Astrocyte (in vitro differentiated cells and primary cell): ENCODE data around the gene AP1B1. TPM values are rescaled to one million over a fixed set of nuclear protein-coding genes. Genes with fewer than 3 reads are reported as not detected.

ENCODE experiments used
- DNase-seq: peaks from one replicate; pipeline ENCODE4 v3.0.0-alpha.2; 2010; ENCODE audit warnings: low read depth
- FAIRE-seq: peaks from 2 replicates; lab custom pipeline; 2011; peaks lifted over from hg19 to GRCh38; lab: Jason Lieb, UNC
- H2AFZ ChIP-seq: 2 replicates; pipeline ENCODE4 v1.6.0; 2012; ENCODE audit warnings: low read depth, low read length, inconsistent platforms
- H3K27ac ChIP-seq: 2 replicates; pipeline ENCODE4 v1.5.1; 2011; ENCODE audit warnings: low read depth, low read length, inconsistent platforms
- H3K27me3 ChIP-seq: 2 replicates; pipeline ENCODE4 v1.6.0; 2011; ENCODE audit warnings: low read length, inconsistent platforms; ENCODE audit not compliant: insufficient read depth
- H3K36me3 ChIP-seq: 2 replicates; pipeline ENCODE4 v1.5.1; 2011; ENCODE audit warnings: low read length, inconsistent platforms; ENCODE audit not compliant: insufficient read depth
- H3K4me1 ChIP-seq: 2 replicates; pipeline ENCODE4 v1.5.1; 2011; ENCODE audit warnings: low read length, inconsistent platforms; ENCODE audit not compliant: insufficient read depth
- H3K4me2 ChIP-seq: 2 replicates; pipeline ENCODE4 v1.6.0; 2012; ENCODE audit warnings: low read length, inconsistent platforms
- H3K4me3 ChIP-seq: 2 replicates; pipeline ENCODE4 v1.5.1; 2011; ENCODE audit warnings: low read depth, mild to moderate bottlenecking, low read length, inconsistent platforms; ENCODE audit not compliant: insufficient read depth
- H3K79me2 ChIP-seq: 2 replicates; pipeline ENCODE4 v1.6.0; 2012; ENCODE audit warnings: mild to moderate bottlenecking, low read length, inconsistent platforms; ENCODE audit not compliant: insufficient read depth
- H3K9ac ChIP-seq: 2 replicates; pipeline ENCODE4 v1.6.0; 2012; ENCODE audit warnings: mild to moderate bottlenecking, low read length, inconsistent platforms
- H3K9me3 ChIP-seq: 2 replicates; pipeline ENCODE4 v1.5.1; 2012; ENCODE audit warnings: low read depth, mild to moderate bottlenecking, low read length, inconsistent platforms; ENCODE audit not compliant: insufficient read depth
- H4K20me1 ChIP-seq: 2 replicates; pipeline ENCODE4 v1.6.0; 2012; ENCODE audit warnings: low read length, inconsistent platforms; ENCODE audit not compliant: insufficient read depth
- H3K27ac Mint-ChIP-seq: one replicate; pipeline ENCODE4 v1.8.0; 2021; ENCODE audit warnings: mild to moderate bottlenecking, mixed read lengths; ENCODE audit not compliant: unreplicated experiment
- H3K27me3 Mint-ChIP-seq: one replicate; pipeline ENCODE4 v1.8.0; 2021; ENCODE audit warnings: low read depth, mixed read lengths; ENCODE audit not compliant: unreplicated experiment
- H3K36me3 Mint-ChIP-seq: one replicate; pipeline ENCODE4 v1.8.0; 2021; ENCODE audit warnings: low read depth, mixed read lengths; ENCODE audit not compliant: unreplicated experiment
- H3K4me1 Mint-ChIP-seq: one replicate; pipeline ENCODE4 v1.8.0; 2021; ENCODE audit warnings: low read depth, mixed read lengths; ENCODE audit not compliant: unreplicated experiment
- H3K4me3 Mint-ChIP-seq: one replicate; pipeline ENCODE4 v1.8.0; 2021; ENCODE audit warnings: mild to moderate bottlenecking, moderate library complexity, mixed read lengths; ENCODE audit not compliant: unreplicated experiment
- H3K9me3 Mint-ChIP-seq: one replicate; pipeline ENCODE4 v1.8.0; 2021; ENCODE audit warnings: mild to moderate bottlenecking, mixed read lengths; ENCODE audit not compliant: unreplicated experiment
- EZH2 ChIP-seq: IDR thresholded peaks from 2 replicates; pipeline ENCODE4 v1.6.1; 2012; ENCODE audit warnings: mild to moderate bottlenecking, low read length, inconsistent platforms; ENCODE audit not compliant: insufficient read depth
- total RNA-seq: library from RNA; stranded (reverse); gene quantifications from 2 replicates; pipeline ENCODE4 v1.2.1, GENCODE V29; 2021
- TF ChIP-seq, protein P1 (sequence below): IDR thresholded peaks from 2 replicates; pipeline ENCODE4 v1.5.1; 2011; ENCODE audit warnings: low read depth, mild to moderate bottlenecking, inconsistent platforms, low read length, moderate library complexity; ENCODE audit not compliant: insufficient read depth

Gene AP1B1
- total RNA-seq, 1 donor from 2014 or later = 69.5 TPM

DNA sequence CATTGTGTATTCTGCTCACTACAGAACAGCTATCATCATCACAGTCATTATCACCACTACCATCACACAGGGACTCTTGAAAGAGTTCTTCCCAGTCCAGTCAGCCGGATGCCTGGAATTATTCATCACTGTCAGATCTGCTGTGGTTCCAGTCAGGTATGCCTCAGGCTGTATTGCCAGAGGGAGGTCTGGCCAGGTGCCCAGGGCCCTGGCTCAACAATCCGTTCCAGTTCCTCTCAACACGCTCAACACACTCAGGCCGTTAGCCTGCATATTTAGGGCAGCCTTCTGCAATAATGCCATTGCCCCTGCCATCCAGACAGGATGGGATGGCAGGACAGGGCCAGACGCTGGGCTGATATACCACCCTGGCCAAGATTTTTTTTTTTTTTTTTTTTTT lies 44.2 kb downstream of the AP1B1 start:
- DNase-seq (peak; percentile 97), FAIRE-seq (peak; percentile 98)
- H3K9me3 Mint-ChIP-seq = no peaks in the 10 kb centered on the region
- TF ChIP-seq EZH2 = no peak
- TF ChIP-seq, protein P1, sequence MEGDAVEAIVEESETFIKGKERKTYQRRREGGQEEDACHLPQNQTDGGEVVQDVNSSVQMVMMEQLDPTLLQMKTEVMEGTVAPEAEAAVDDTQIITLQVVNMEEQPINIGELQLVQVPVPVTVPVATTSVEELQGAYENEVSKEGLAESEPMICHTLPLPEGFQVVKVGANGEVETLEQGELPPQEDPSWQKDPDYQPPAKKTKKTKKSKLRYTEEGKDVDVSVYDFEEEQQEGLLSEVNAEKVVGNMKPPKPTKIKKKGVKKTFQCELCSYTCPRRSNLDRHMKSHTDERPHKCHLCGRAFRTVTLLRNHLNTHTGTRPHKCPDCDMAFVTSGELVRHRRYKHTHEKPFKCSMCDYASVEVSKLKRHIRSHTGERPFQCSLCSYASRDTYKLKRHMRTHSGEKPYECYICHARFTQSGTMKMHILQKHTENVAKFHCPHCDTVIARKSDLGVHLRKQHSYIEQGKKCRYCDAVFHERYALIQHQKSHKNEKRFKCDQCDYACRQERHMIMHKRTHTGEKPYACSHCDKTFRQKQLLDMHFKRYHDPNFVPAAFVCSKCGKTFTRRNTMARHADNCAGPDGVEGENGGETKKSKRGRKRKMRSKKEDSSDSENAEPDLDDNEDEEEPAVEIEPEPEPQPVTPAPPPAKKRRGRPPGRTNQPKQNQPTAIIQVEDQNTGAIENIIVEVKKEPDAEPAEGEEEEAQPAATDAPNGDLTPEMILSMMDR = no peak
- peaks cover 25% of the 10 kb centered on the region for H3K36me3 Mint-ChIP-seq
- no peaks in the 10 kb centered on the region for H3K27me3 ChIP-seq
- peaks cover 27% of the 10 kb centered on the region for H4K20me1 ChIP-seq
- peak overlapping the region; percentile 66 for H3K27ac ChIP-seq
- H3K4me1 ChIP-seq = peaks cover 21% of the 10 kb centered on the region
- H3K9ac ChIP-seq = peak overlapping the region; percentile 48
- H3K4me1 Mint-ChIP-seq = peaks cover 5% of the 10 kb centered on the region
- peak overlapping the region; percentile 55 for H3K27ac Mint-ChIP-seq
- H2AFZ ChIP-seq = no peak overlapping the region
- H3K9me3 ChIP-seq = no peaks in the 10 kb centered on the region
- H3K27me3 Mint-ChIP-seq = no peaks in the 10 kb centered on the region
- no peaks in the 10 kb centered on the region for H3K79me2 ChIP-seq
- no peak overlapping the region for H3K4me3 Mint-ChIP-seq
- no peak overlapping the region for H3K4me3 ChIP-seq
- peaks cover 31% of the 10 kb centered on the region for H3K36me3 ChIP-seq
- H3K4me2 ChIP-seq = peak overlapping the region; percentile 42

DNA sequence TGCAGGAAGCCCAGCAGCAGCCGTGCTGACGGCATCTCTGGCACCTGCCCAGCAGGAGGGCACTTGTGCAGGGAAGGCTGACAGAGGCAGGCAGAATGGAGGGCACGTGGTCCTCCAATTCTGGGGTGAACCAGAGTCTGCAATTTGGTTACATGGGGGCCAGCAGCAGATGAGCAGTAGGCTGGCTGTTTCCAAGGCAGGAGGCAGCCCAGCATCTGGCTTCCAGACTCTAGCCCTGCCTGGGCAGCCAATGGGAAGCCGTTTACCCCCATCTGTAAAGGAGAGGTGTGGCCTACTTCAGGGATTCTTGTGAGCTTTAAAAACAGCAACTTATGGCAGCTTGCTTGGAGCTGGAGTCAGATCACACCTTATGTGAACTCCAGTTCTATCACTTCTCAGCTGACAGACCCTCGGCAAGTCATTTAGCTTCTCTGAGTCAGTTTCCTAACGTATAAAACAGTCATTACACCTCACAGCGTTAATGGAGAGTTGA lies 45.0 kb downstream of the AP1B1 start:
- Mint-ChIP-seq H3K4me3 (no peak overlapping the region), H3K27ac (no peak overlapping the region), H3K9me3 (no peaks in the 10 kb centered on the region), H3K36me3 (peaks cover 26% of the 10 kb centered on the region), H3K4me1 (peaks cover 8% of the 10 kb centered on the region), H3K27me3 (no peaks in the 10 kb centered on the region)
- H3K36me3 ChIP-seq = peaks cover 34% of the 10 kb centered on the region
- H4K20me1 ChIP-seq = peaks cover 35% of the 10 kb centered on the region
- FAIRE-seq = peak; percentile 65
- TF ChIP-seq EZH2 = no peak
- TF ChIP-seq, protein P1 = no peak
- H3K4me1 ChIP-seq = peaks cover 21% of the 10 kb centered on the region
- no peaks in the 10 kb centered on the region for H3K9me3 ChIP-seq
- peak; percentile 79 for DNase-seq
- H3K79me2 ChIP-seq = no peaks in the 10 kb centered on the region
- H3K4me2 ChIP-seq = peak overlapping the region; percentile 42
- H3K27me3 ChIP-seq = no peaks in the 10 kb centered on the region
- H3K9ac ChIP-seq = peak overlapping the region; percentile 48
- no peak overlapping the region for H3K4me3 ChIP-seq
- H2AFZ ChIP-seq = no peak overlapping the region
- peak overlapping the region; percentile 66 for H3K27ac ChIP-seq

DNA sequence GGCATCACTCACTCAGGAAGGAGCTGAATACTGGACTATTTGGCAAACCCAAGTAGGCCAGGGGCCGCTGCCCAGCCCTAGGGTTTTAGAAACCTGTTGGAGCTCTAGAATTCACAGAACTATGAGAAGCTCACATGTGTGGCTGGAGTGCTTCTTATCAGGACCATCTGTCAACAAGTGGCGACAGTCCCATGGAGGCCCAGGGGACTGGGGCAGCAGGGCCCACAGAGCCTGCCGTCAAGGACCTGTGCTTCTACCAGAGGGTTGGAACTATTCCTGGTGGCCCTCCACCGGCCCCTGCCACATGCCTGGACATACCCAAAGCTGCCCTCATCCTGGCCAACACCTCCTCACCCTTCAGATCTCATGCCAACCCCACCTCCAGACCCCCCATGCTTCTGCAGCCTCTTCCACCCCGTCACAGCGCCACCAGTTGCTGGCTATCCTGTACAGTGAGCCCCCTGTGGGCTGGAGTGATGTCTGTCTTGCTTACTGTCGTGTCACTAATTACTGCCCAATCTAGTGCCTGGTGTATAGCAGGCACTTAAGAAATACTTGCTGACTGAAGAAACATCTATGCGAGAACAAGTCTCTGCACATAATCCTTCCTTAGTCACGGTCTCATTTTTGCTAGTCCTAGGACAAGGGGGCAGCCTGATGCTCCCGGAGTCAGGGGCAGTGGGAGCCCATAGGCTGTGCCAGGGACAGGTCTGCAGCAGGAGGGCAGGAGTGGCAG lies 45.6 kb downstream of the AP1B1 start:
- H3K36me3 Mint-ChIP-seq = peaks cover 31% of the 10 kb centered on the region
- Histone ChIP-seq H3K4me1 (peaks cover 21% of the 10 kb centered on the region), H3K79me2 (no peaks in the 10 kb centered on the region), H3K4me2 (no peak overlapping the region), H3K27ac (no peak overlapping the region), H3K27me3 (no peaks in the 10 kb centered on the region), H3K4me3 (no peak overlapping the region), H3K9ac (no peak overlapping the region), H3K36me3 (peaks cover 31% of the 10 kb centered on the region), H2AFZ (no peak overlapping the region), H4K20me1 (peaks cover 37% of the 10 kb centered on the region), H3K9me3 (no peaks in the 10 kb centered on the region)
- H3K4me1 Mint-ChIP-seq = peaks cover 8% of the 10 kb centered on the region
- H3K27ac Mint-ChIP-seq = no peak overlapping the region
- no peaks in the 10 kb centered on the region for H3K27me3 Mint-ChIP-seq
- no peak for FAIRE-seq
- TF ChIP-seq, protein P1 = no peak
- TF ChIP-seq EZH2 = no peak
- no peak for DNase-seq
- peak overlapping the region; percentile 46 for H3K4me3 Mint-ChIP-seq
- H3K9me3 Mint-ChIP-seq = no peaks in the 10 kb centered on the region
